ENCODE measurements around the gene TMEM145. TPM values are rescaled to one million over a fixed set of nuclear protein-coding genes. Genes with fewer than 3 reads are reported as not detected.

Gene TMEM145
- total RNA-seq, 6 experiments from 2014 or later = 0.12 to 0.47 (median 0.34) TPM

DNA sequence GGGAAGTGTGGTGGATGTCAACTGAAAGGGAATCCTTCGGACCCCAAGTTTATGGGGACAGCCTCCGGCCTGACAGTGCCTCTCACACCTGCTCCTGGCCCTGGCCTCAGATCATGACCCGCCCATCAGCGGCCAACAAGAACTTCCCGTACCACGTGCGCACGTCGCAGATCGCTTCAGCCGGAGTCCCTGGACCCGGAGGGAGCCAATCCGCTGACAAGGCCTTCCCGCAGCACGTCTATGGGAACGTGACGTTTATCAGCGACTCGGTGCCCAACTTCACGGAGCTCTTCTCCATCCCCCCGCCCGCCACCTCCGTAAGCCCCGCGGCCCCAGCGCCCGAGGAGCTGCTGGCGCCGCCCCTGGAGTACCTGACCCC is 10.4 kb downstream of the TMEM145 start:
- Mint-ChIP-seq H3K27me3 (ENCODE audit: insufficient read depth) (peaks cover 26% of the 10 kb centered on the region), H3K36me3 (ENCODE audit: low read depth) (no peaks in the 10 kb centered on the region), H3K27ac (no peak overlapping the region), H3K9me3 (no peaks in the 10 kb centered on the region), H3K4me1 (ENCODE audit: low read depth) (peaks cover 30% of the 10 kb centered on the region), H3K4me3 (peak overlapping the region; percentile 28; the same call in 1 of the 2 replicates)
- TF ChIP-seq, protein P1, sequence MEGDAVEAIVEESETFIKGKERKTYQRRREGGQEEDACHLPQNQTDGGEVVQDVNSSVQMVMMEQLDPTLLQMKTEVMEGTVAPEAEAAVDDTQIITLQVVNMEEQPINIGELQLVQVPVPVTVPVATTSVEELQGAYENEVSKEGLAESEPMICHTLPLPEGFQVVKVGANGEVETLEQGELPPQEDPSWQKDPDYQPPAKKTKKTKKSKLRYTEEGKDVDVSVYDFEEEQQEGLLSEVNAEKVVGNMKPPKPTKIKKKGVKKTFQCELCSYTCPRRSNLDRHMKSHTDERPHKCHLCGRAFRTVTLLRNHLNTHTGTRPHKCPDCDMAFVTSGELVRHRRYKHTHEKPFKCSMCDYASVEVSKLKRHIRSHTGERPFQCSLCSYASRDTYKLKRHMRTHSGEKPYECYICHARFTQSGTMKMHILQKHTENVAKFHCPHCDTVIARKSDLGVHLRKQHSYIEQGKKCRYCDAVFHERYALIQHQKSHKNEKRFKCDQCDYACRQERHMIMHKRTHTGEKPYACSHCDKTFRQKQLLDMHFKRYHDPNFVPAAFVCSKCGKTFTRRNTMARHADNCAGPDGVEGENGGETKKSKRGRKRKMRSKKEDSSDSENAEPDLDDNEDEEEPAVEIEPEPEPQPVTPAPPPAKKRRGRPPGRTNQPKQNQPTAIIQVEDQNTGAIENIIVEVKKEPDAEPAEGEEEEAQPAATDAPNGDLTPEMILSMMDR (IDR thresholded peaks at IDR 0.05) = no peak
- no peak for DNase-seq

DNA sequence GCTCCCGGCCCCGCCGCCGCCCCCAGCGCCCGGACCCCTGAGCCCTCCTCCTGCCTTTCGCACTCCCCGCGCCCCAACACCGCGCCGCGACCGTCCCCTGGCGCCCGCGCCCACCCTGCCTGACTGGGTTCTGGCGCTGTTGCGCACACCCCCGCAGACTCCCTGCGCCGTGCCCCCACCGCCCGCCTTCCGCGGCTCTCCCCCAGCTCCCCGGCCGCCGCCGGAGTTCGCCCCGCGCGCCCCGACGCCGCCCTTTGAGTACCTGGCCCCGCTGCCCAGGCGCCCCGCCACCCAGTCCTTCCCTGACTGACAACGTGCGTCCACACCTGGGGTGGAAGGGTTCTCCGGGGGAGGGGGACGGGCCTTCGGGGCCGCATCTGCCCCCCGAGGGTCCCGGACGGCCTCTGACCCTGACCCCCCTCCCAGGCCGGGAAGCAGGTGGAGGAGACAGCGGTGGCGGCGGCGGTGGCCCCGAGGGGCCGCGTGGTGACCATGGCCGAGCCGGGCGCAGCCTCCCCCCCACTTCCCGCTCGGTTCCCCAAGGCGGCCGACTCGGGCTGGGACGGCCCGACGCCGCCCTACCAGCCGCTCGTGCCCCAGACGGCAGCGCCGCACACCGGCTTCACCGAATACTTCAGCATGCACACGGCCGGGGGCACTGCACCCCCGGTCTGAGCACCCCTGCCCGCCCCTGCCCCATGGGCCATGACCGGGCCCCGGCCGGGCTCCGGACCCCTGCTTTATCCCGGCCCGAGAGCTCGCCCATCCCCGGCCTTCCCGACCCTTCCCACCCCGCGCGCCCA is 10.9 kb downstream of the TMEM145 start:
- H3K27ac Mint-ChIP-seq = no peak overlapping the region
- no peak for DNase-seq
- H3K36me3 Mint-ChIP-seq (ENCODE audit: low read depth) = no peaks in the 10 kb centered on the region
- no peak overlapping the region for H3K4me3 Mint-ChIP-seq
- no peaks in the 10 kb centered on the region for H3K9me3 Mint-ChIP-seq
- TF ChIP-seq, protein P1 (IDR thresholded peaks at IDR 0.05) = no peak
- H3K27me3 Mint-ChIP-seq (ENCODE audit: insufficient read depth) = peaks cover 26% of the 10 kb centered on the region
- H3K4me1 Mint-ChIP-seq (ENCODE audit: low read depth) = peaks cover 30% of the 10 kb centered on the region

DNA sequence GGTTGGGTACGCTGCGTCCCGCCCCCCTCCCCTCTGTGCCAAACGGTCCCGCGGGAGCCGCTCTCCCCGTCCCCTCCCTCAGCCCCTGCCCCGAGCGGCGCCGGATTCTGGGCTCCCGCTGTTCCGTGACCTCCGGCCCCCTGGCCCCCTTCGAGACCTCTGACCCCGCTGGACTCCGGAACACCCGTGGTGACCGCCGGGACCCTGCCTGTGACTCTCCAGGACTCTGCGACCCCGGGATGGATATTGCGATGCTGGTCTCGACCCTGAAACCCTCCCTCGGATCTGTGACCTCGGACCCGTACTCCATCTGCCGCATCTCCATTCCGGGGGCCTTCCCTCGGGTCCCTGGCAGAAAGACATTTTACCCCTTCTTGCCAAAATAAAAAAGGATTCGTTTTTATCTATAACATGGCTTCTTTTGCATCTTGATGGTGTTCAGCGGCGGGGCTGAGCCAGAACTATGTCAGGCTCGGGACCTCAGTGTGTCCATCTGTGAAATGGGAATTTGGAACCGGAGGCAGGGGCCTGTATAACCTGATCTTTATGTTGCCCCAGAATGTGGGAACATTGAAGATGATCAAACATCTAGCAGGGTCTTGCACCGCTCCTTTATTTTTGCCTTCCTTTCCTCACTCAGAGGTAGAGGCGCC is 11.7 kb downstream of the TMEM145 start:
- Mint-ChIP-seq H3K4me3 (peak overlapping the region; percentile 88), H3K9me3 (no peaks in the 10 kb centered on the region), H3K36me3 (ENCODE audit: low read depth) (no peaks in the 10 kb centered on the region), H3K27me3 (ENCODE audit: insufficient read depth) (peaks cover 26% of the 10 kb centered on the region), H3K27ac (peak overlapping the region; percentile 65), H3K4me1 (ENCODE audit: low read depth) (peaks cover 30% of the 10 kb centered on the region)
- TF ChIP-seq, protein P1 (IDR thresholded peaks at IDR 0.05) = no peak; the same call in 1 of the 2 replicates
- DNase-seq = no peak

DNA sequence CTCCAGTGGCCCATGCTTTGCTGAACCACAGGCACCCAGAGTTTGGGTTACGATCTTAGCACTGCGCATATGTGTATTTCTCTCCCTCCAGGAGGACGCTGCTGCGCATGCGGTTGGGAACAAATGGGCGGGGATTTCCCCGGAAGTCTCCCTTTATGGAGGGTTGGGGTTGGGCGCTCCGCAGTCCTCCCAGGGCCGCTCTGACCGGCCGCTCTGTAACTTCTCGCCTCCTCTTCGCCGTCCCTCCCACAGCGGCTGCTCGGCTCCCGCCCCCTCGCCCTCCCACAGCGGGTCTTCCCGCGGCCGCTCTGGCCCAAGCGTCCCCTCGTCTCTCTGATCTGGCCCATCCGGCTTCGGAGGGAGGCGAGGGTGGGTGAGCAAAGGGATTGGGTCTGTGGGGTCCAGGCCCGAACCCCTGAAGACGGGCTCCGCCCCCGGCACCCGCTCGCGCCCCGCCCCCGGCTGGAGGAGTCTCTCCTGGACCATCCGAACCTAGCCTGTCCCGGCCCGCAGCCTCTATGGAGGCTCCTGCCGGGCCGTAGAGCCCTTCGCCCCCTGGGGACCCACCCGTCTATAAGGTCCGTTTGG is 12.3 kb downstream of the TMEM145 start, which contains the start of gene MEGF8:
TSS of gene MEGF8 (plus strand) at position 328 of the 588 bp plus-strand sequence. CDS start 609 bp downstream, outside the sequence.
- H3K36me3 Mint-ChIP-seq (ENCODE audit: low read depth) = no peaks in the 10 kb centered on the region

More for the DNA sequence above, 12.3 kb downstream of the TMEM145 start, which contains the start of gene MEGF8:
- TF ChIP-seq, protein P1 (IDR thresholded peaks at IDR 0.05) = peak; percentile 88; the same call in 1 of the 2 replicates
- DNase-seq = peak; percentile 98
- Mint-ChIP-seq H3K27me3 (ENCODE audit: insufficient read depth) (peaks cover 23% of the 10 kb centered on the region), H3K27ac (peak within 1 kb of the TSS; percentile 65), H3K4me3 (peak within 1 kb of the TSS; percentile 88), H3K9me3 (no peaks in the 10 kb centered on the region), H3K4me1 (ENCODE audit: low read depth) (peaks cover 36% of the 10 kb centered on the region)

Measured in HFFc6 (cell line).